DMS114 treated with DMSO at 0.1 percent for 48 hours (cell line): ENCODE data around the gene RPL12.

ENCODE experiments used
- DNase-seq: peaks from one replicate; lab custom pipeline; 2025; ENCODE audit not compliant: unreplicated experiment; lab: John Stamatoyannopoulos, UW

The RPL12 gene

DNA sequence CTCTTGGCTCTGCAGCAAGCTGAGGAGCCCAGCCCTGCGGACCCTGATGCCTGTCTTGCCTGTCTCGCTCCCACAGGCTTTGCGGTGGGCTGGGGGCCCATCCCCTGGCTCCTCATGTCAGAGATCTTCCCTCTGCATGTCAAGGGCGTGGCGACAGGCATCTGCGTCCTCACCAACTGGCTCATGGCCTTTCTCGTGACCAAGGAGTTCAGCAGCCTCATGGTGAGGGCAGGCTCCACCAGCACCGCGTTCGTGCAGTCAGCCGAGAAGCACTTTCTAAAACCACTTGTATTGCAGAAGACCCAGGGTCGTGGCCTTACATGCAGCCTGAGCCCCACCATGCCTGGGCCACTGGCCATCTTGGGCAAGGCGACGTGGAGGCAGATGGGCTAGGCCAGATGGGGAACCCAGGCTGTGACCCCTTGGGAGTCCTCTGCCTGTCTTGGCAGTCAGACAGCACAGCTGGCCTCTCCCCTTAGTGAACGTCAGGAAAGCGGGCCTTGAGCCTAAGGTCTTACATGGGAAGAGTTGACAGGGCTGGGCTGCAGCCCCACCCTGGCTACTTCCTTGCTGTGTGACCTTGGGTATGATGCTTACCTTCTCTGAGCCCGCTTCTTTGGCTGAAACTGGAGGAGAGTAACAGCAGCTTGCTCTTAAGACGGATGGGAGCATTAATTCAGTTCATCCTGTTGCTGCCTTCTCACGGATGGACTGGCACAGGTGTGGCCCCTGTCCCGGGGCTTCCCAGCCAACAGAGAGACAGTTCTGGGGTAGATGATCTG, 45.7 kb downstream of the RPL12 start:
- no peak for DNase-seq

GRCh38 chr9:127404631-127405030, 46.6 kb downstream of the RPL12 start:
- no peak for DNase-seq

- DNase-seq = no peak
Measured at GRCh38 chr9:127403507-127404192, 47.6 kb downstream of the RPL12 start.

- no peak for DNase-seq
Measured at GRCh38 chr9:127402401-127403090, 48.7 kb downstream of the RPL12 start.

- no peak for DNase-seq
Measured at GRCh38 chr9:127399736-127400269, 51.4 kb downstream of the RPL12 start.

- no peak for DNase-seq
Measured at GRCh38 chr9:127398715-127399400, 52.3 kb downstream of the RPL12 start.

DNA sequence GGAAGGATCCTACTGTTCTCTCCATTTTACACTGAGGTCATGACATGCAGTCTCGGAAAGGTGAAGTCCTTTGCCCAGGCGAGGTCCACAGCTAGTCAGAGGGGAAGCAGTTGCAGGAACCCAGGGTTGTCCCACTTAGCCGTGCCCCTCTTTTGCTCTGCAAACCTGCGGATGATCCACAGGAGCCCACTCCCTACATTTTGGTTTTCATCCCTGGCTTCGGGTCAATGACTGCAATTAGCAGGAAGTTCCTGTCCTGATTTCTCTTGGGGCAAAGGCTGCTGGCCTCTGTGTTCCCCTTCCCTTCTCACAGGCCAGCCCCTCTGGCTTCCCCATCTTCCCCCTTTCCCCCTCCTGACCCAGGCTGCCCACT, 52.9 kb downstream of the RPL12 start:
- DNase-seq = no peak
